Neural progenitor cell (in vitro differentiated cells): Measurements from ENCODE around the gene RNASE13. TPM values are rescaled to one million over a fixed set of nuclear protein-coding genes. Genes with fewer than 3 reads are reported as not detected.
"Not testable (repeated sequence)": the region's sequence is repeated elsewhere in the genome, so short reads cannot be mapped to it uniquely, and the experiment has no call there.

ENCODE experiments used
- DNase-seq: peaks from one replicate; pipeline ENCODE4 v3.0.0-alpha.2; 2016; ENCODE audit warnings: low spot score
- H2AFZ ChIP-seq: fragments of 200-600 bp; sonication (generic); replicated peaks from 2 replicates; pipeline ENCODE4 v1.6.1; 2016; ENCODE audit warnings: antibody characterized with exemption
- H3F3A ChIP-seq: fragments of 200-600 bp; sonication (generic); 2 replicates; pipeline ENCODE4 v1.6.1; 2016; ENCODE audit warnings: antibody characterized with exemption, low read depth
- H3K27ac ChIP-seq: fragments of 200-600 bp; sonication (generic); 2 replicates; pipeline ENCODE4 v1.5.1; 2016; ENCODE audit warnings: mild to moderate bottlenecking
- H3K27me3 ChIP-seq: fragments of 200-600 bp; sonication (generic); 2 replicates; pipeline ENCODE4 v1.6.1; 2016; ENCODE audit warnings: mild to moderate bottlenecking, moderate library complexity
- H3K36me3 ChIP-seq: fragments of 200-600 bp; sonication (generic); 2 replicates; pipeline ENCODE4 v1.5.1; 2016
- H3K4me1 ChIP-seq: fragments of 200-600 bp; sonication (generic); 2 replicates; pipeline ENCODE4 v1.6.1; 2016; ENCODE audit warnings: mixed run types
- H3K4me2 ChIP-seq: fragments of 200-600 bp; sonication (generic); 2 replicates; pipeline ENCODE4 v1.6.1; 2016
- H3K4me3 ChIP-seq: fragments of 200-600 bp; sonication (generic); 2 replicates; pipeline ENCODE4 v1.5.1; 2016
- H3K79me2 ChIP-seq: fragments of 200-600 bp; sonication (generic); 2 replicates; pipeline ENCODE4 v1.6.1; 2016; ENCODE audit warnings: low read depth
- H3K9ac ChIP-seq: fragments of 200-600 bp; sonication (generic); 2 replicates; pipeline ENCODE4 v1.6.1; 2016
- H3K9me3 ChIP-seq: fragments of 200-600 bp; sonication (generic); 2 replicates; pipeline ENCODE4 v1.5.1; 2016; ENCODE audit warnings: low read depth
- H4K20me1 ChIP-seq: fragments of 200-600 bp; sonication (generic); 2 replicates; pipeline ENCODE4 v1.6.1; 2016; ENCODE audit warnings: low read depth
- H3K27ac Mint-ChIP-seq: 3 replicates; pipeline ENCODE4 v1.8.0; 2021; ENCODE audit warnings: mixed read lengths
- H3K27me3 Mint-ChIP-seq: 2 replicates; pipeline ENCODE4 v1.8.0; 2022; ENCODE audit warnings: low read depth, mild to moderate bottlenecking, inconsistent platforms, moderate library complexity, mixed read lengths; ENCODE audit not compliant: insufficient read depth
- H3K36me3 Mint-ChIP-seq: 3 replicates; pipeline ENCODE4 v1.8.0; 2021; ENCODE audit warnings: mixed read lengths
- H3K4me1 Mint-ChIP-seq: 3 replicates; pipeline ENCODE4 v1.8.0; 2021; ENCODE audit warnings: mixed read lengths
- H3K4me3 Mint-ChIP-seq: 3 replicates; pipeline ENCODE4 v1.8.0; 2021; ENCODE audit warnings: mild to moderate bottlenecking, moderate library complexity, mixed read lengths
- H3K9me3 Mint-ChIP-seq: 3 replicates; pipeline ENCODE4 v1.8.0; 2020; ENCODE audit warnings: mixed read lengths
- CTCF ChIP-seq: fragments of 200-600 bp; sonication (generic); IDR thresholded peaks from 2 replicates; pipeline ENCODE4 v1.5.1; 2017; ENCODE audit warnings: antibody characterized with exemption, mild to moderate bottlenecking
- EZH2 ChIP-seq: fragments of 200-600 bp; sonication (generic); IDR thresholded peaks from 2 replicates; pipeline ENCODE4 v1.6.1; 2017; ENCODE audit warnings: antibody characterized with exemption, mild to moderate bottlenecking, moderate library complexity
- EZH2phosphoT487 ChIP-seq: fragments of 200-600 bp; sonication (generic); IDR thresholded peaks from 2 replicates; pipeline ENCODE4 v1.6.1; 2017; ENCODE audit warnings: antibody characterized with exemption
- total RNA-seq: library from RNA; depleted of rRNA; stranded (reverse); fragments of >200 nt; gene quantifications from 2 replicates; pipeline ENCODE4 v1.2.3, GENCODE V29; 2015; ENCODE audit warnings: low replicate concordance

The RNASE13 gene
- total RNA-seq, 1 donor from 2014 or later = not detected

GRCh38 chr14:21015312-21015711 lies 19.3 kb downstream of the RNASE13 start:
- no peak overlapping the region for H3K4me3 ChIP-seq
- Mint-ChIP-seq H3K4me3 (no peak overlapping the region), H3K36me3 (peaks cover 4% of the 10 kb centered on the region), H3K9me3 (no peaks in the 10 kb centered on the region), H3K27me3 (peaks cover 2% of the 10 kb centered on the region), H3K27ac (no peak overlapping the region), H3K4me1 (peaks cover 16% of the 10 kb centered on the region)
- H2AFZ ChIP-seq = no peak overlapping the region
- no peaks in the 10 kb centered on the region for H3K4me1 ChIP-seq
- no peaks in the 10 kb centered on the region for H3K36me3 ChIP-seq
- DNase-seq = no peak
- peaks cover 19% of the 10 kb centered on the region for H3K27me3 ChIP-seq
- no peaks in the 10 kb centered on the region for H3F3A ChIP-seq
- H4K20me1 ChIP-seq = no peaks in the 10 kb centered on the region
- no peaks in the 10 kb centered on the region for H3K9me3 ChIP-seq
- H3K79me2 ChIP-seq = no peaks in the 10 kb centered on the region
- no peak overlapping the region for H3K4me2 ChIP-seq
- TF ChIP-seq CTCF (no peak), EZH2phosphoT487 (no peak), EZH2 (no peak)
- no peak overlapping the region for H3K27ac ChIP-seq
- H3K9ac ChIP-seq = no peak overlapping the region

GRCh38 chr14:21014761-21015190 lies 19.8 kb downstream of the RNASE13 start:
- Mint-ChIP-seq H3K4me3 (no peak overlapping the region), H3K27me3 (peaks cover 2% of the 10 kb centered on the region), H3K9me3 (no peaks in the 10 kb centered on the region), H3K4me1 (peaks cover 16% of the 10 kb centered on the region), H3K27ac (peak overlapping the region; percentile 72), H3K36me3 (peaks cover 4% of the 10 kb centered on the region)
- TF ChIP-seq EZH2 (no peak), CTCF (peak; percentile 92)
- Histone ChIP-seq H3K9ac (no peak overlapping the region), H3K27ac (no peak overlapping the region), H3F3A (no peaks in the 10 kb centered on the region), H2AFZ (peak overlapping the region; percentile 38), H3K9me3 (no peaks in the 10 kb centered on the region), H3K36me3 (no peaks in the 10 kb centered on the region), H4K20me1 (no peaks in the 10 kb centered on the region), H3K79me2 (no peaks in the 10 kb centered on the region), H3K27me3 (peaks cover 18% of the 10 kb centered on the region), H3K4me1 (peaks cover under 1% of the 10 kb centered on the region), H3K4me2 (no peak overlapping the region), H3K4me3 (no peak overlapping the region)
- DNase-seq = peak; percentile 93

GRCh38 chr14:21011136-21011535 lies 23.5 kb downstream of the RNASE13 start:
- Mint-ChIP-seq H3K9me3 (no peaks in the 10 kb centered on the region), H3K27ac (no peak overlapping the region), H3K27me3 (peaks cover 2% of the 10 kb centered on the region), H3K4me3 (no peak overlapping the region), H3K36me3 (no peaks in the 10 kb centered on the region), H3K4me1 (peaks cover 32% of the 10 kb centered on the region)
- no peak overlapping the region for H3K4me2 ChIP-seq
- no peaks in the 10 kb centered on the region for H3K36me3 ChIP-seq
- H3K79me2 ChIP-seq = no peaks in the 10 kb centered on the region
- no peak for TF ChIP-seq CTCF
- TF ChIP-seq EZH2 = no peak
- TF ChIP-seq EZH2phosphoT487 = no peak
- no peak overlapping the region for H3K9ac ChIP-seq
- DNase-seq = no peak
- no peaks in the 10 kb centered on the region for H3F3A ChIP-seq
- H2AFZ ChIP-seq = no peak overlapping the region
- no peaks in the 10 kb centered on the region for H4K20me1 ChIP-seq
- H3K4me3 ChIP-seq = no peak overlapping the region
- no peaks in the 10 kb centered on the region for H3K9me3 ChIP-seq
- peaks cover 9% of the 10 kb centered on the region for H3K4me1 ChIP-seq
- no peak overlapping the region for H3K27ac ChIP-seq
- H3K27me3 ChIP-seq = peaks cover 18% of the 10 kb centered on the region

- H3K27ac Mint-ChIP-seq = peak overlapping the region; percentile 98
These were observed 24.9 kb downstream of the RNASE13 start for GRCh38 chr14:21009721-21010120.

More at GRCh38 chr14:21009721-21010120, 24.9 kb downstream of the RNASE13 start:
- H3K79me2 ChIP-seq, H4K20me1 ChIP-seq, H3F3A ChIP-seq, H3K4me3 ChIP-seq, H3K9me3 Mint-ChIP-seq, H3K36me3 Mint-ChIP-seq, H3K27me3 Mint-ChIP-seq, H3K9ac ChIP-seq, H3K9me3 ChIP-seq, H3K4me3 Mint-ChIP-seq, DNase-seq, H3K27ac ChIP-seq, H3K36me3 ChIP-seq, H3K4me1 ChIP-seq: not testable (repeated sequence)
- peak overlapping the region; percentile 40 for H3K4me2 ChIP-seq
- peaks cover 18% of the 10 kb centered on the region for H3K27me3 ChIP-seq
- peaks cover 20% of the 10 kb centered on the region for H3K4me1 Mint-ChIP-seq
- H2AFZ ChIP-seq = peak overlapping the region; percentile 58
